Fibroblast of peridontal ligament (primary cell): ENCODE data around the gene FCRL6.

Experiments used
- DNase-seq: peaks from one replicate; pipeline ENCODE4 v3.0.0-alpha.2; 2010; ENCODE audit errors: extremely low read depth

FCRL6 gene

GRCh38 chr1:159864262-159864661, 62.1 kb downstream of the FCRL6 start:
- no peak for DNase-seq
